AG04449 (cell line): ENCODE results near the gene PRKCSH.
"Not testable (repeated sequence)": the region's sequence is repeated elsewhere in the genome, so short reads cannot be mapped to it uniquely, and the experiment has no call there.

Experiments
- CTCF ChIA-PET: fragments of 350-600 bp; formaldehyde crosslinking; extraction: SDS; loops from one replicate; lab custom pipeline; 2021; ENCODE audit warnings: antibody characterized with exemption; lab: Yijun Ruan, JAX
- POLR2A ChIA-PET: fragments of 400-600, 350-600 bp; formaldehyde crosslinking; extraction: SDS; loops from one replicate; lab custom pipeline; 2020; ENCODE audit warnings: antibody characterized with exemption, inconsistent platforms; lab: Yijun Ruan, JAX
- DNase-seq: peaks from one replicate; pipeline ENCODE4 v3.0.0-alpha.2; 2010; ENCODE audit warnings: low read depth, low spot score
- H3K4me3 ChIP-seq: 2 replicates; pipeline ENCODE4 v1.5.1; 2011; ENCODE audit warnings: low read depth, mild to moderate bottlenecking, control low read depth, low read length
- TF ChIP-seq, protein P1 (sequence below): IDR thresholded peaks from one replicate; pipeline ENCODE4 v1.5.1; 2011; ENCODE audit warnings: mild to moderate bottlenecking, moderate library complexity, low read length, control low read depth, inconsistent platforms; ENCODE audit not compliant: insufficient read depth; ENCODE audit errors: missing control alignments

Gene PRKCSH

DNA sequence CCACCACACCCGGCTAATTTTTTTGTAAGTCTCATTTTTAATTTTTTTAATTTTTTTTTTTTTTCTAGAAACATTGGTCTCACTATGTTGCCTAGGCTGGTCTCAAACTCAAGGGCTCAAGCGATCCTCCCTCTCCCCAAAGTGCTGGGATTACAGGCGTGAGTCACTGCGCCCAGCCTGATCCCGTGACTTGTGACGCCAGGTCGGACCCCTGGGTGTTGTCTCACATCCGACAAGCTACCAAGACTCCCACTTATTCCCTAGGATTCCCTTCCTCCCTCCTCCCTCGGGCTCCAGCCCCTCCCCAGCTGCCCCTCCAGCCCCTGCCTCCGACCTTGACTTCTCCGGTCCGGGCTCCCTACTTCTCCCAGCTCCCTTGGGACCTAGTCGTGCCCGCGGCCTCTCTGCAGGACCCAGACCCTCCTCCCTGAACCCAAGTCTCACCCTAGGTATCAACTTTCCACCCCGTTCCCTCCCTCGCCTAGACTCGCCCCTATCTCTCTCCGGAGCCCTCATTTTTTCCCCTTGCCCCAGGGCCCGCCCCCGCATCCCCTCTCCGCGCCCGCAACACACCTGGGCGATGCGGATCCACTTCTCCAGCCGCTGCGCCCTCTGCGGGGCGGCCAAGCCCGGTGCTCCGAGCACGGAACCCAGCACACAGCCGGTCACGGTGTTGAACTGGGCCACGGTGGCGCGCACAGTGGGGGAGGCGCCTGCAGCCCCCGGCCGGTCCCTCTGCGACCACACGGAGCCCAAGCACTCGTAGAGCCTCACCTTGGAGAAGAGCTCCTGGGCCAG lies 29.4 kb upstream of the PRKCSH start:
- ChIA-PET POLR2A (no interaction called here), CTCF (interaction anchor here (0.7 to 5.3 kb wide), 11 partner anchors 14 to 131 kb away, joined by 3 to 42 read pairs (median 3); partner anchors contain the start of genes SWSAP1 and TSPAN16)
- TF ChIP-seq, protein P1, sequence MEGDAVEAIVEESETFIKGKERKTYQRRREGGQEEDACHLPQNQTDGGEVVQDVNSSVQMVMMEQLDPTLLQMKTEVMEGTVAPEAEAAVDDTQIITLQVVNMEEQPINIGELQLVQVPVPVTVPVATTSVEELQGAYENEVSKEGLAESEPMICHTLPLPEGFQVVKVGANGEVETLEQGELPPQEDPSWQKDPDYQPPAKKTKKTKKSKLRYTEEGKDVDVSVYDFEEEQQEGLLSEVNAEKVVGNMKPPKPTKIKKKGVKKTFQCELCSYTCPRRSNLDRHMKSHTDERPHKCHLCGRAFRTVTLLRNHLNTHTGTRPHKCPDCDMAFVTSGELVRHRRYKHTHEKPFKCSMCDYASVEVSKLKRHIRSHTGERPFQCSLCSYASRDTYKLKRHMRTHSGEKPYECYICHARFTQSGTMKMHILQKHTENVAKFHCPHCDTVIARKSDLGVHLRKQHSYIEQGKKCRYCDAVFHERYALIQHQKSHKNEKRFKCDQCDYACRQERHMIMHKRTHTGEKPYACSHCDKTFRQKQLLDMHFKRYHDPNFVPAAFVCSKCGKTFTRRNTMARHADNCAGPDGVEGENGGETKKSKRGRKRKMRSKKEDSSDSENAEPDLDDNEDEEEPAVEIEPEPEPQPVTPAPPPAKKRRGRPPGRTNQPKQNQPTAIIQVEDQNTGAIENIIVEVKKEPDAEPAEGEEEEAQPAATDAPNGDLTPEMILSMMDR: peak; percentile 58
- H3K4me3 ChIP-seq: no peak overlapping the region
- no peak for DNase-seq

DNA sequence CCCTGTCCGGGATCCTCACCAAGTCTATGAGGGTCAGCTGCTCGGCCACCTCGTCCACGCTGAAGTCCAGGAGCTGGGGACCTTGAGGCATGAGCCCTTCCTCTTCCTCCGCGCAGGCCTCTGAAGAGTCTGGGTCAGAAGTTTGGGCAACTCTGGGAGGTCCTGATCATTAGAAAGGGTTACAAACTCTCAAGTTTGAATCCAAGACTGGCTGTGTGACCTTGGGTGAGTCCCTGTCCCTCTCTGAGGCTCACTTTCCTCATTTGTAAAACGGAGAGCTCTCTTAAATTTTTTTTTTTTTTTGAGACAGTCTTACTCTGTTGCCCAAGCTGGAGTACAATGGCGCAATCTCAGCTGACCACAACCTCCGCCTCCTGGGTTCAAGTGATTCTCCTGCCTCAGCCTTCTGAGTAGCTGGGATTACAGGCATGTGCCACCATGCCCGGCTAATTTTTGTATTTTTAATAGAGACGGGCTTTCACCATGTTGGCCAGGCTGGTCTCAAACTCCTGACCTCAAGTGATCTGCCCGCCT lies 28.7 kb upstream of the PRKCSH start:
- not testable (repeated sequence) for DNase-seq, H3K4me3 ChIP-seq
- ChIA-PET POLR2A (interaction anchor here (0.8 kb wide), 1 partner anchor 32 kb away, joined by 3 read pairs; the partner anchor contains the start of gene SWSAP1), CTCF (interaction anchor here (0.9 to 5.3 kb wide), 10 partner anchors 9 to 132 kb away, joined by 3 to 42 read pairs (median 4); partner anchors contain the start of gene TSPAN16)

DNA sequence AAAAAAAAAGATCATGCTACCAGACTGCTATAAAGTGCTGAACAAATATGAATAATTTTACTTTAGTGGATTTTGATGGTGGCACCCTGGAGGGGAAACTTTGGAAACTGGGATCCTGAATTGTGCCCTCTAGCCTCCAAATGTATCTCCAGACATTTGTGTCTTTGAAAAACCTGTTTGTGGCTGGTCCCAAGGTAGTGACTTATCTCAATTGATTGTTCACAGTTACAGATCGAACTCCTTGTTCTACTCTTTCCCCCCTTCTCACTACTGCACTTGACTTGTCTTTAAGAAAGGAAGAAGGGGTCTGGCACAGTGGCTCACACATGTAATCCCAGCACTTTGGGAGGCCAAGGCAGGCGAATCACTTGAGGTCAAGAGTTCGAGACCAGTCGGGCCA lies 26.8 kb upstream of the PRKCSH start:
- H3K4me3 ChIP-seq: no peak overlapping the region
- CTCF ChIA-PET: interaction anchor here (1.3 kb wide), 1 partner anchor 26 kb away, joined by 3 read pairs; the partner anchor contains the start of gene ODAD3
- TF ChIP-seq, protein P1: no peak
- POLR2A ChIA-PET: no interaction called here
- no peak for DNase-seq

DNA sequence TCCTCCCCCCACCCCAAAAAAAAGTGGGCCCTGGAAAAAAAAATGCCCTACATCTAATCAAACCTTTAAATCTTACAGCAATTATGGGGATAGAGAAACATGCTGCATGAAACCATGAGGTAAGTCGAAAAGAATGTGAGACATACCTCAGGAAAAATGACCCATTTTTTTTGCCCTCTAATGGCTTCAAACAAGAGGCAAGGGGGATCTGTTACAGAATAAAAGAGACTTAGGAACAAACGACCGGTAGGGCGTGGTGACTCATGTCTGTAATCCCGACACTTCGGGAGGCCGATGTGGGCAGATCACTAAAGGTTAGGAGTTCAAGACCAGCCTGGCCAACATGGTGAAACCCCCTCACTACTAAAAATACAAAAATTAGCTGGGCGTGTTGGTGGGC lies 24.8 kb upstream of the PRKCSH start:
- ChIA-PET CTCF (interaction anchor here (0.6 to 4.5 kb wide), 3 partner anchors 23 to 120 kb away, joined by 3 to 13 read pairs (median 3); no protein-coding TSS in a partner anchor), POLR2A (no interaction called here)
- no peak for DNase-seq
- TF ChIP-seq, protein P1: no peak
- no peak overlapping the region for H3K4me3 ChIP-seq

DNA sequence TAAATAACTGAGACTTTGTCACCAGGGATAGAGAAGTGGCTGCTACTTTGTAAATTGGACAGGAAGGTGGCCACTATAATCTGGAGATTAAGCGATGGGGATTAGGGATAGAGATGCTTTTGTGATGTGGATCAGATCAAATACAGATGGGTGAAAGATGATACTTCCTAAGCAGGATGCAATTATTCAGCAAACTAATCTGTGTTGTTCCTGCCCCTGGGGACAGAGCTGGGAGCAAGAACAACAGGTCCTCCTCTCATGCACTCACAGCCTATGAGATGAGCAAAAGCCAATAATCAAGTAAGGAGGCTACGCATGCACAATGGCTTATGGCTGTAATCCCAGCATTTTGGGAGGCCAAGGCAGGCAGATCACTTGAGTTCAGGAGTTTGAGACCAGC lies 20.9 kb upstream of the PRKCSH start:
- TF ChIP-seq, protein P1: no peak
- POLR2A ChIA-PET: no interaction called here
- CTCF ChIA-PET: interaction anchor here (1.4 to 4.5 kb wide), 2 partner anchors 28 to 34 kb away, joined by 4 to 13 read pairs; no protein-coding TSS in a partner anchor
- no peak for DNase-seq
- no peak overlapping the region for H3K4me3 ChIP-seq

DNA sequence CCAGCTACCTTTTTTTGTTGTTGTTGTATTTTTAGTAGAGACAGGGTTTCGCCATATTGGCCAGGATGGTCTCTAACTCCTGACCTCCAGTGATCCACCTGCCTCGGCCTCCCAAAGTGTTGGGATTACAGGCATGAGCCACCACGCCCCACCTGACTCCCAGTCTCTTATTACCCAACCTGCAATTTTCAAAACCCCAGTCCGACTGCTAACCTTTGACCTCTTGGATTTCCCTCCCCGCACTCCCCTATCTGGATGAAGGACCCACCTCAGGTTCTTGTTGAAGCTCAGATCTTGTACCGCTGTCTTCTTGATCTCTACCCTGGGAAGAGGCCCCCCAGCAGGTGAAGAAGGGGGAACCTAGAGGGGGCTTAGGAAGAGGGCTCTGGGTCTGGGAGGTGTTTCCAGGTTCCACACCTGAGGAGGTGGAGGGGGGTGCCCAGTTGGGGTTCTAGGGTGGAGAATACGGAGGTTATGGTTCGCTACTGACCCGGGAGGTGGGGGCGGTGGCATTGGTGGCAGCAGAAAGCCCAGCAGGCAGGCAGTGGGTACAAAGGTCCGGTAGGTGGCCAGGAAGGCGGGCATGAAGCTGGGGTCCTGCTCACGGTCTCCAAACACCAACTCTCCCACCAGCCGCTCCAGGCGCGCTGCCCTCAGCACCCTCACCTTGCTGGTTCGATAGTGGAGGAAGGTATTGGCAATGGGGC lies 18.9 kb upstream of the PRKCSH start:
- ChIA-PET POLR2A (no interaction called here), CTCF (interaction anchor here (0.8 to 1.6 kb wide), 4 partner anchors 9 to 33 kb away, joined by 3 to 6 read pairs (median 5); partner anchors contain the start of genes EPOR and PRKCSH)
- TF ChIP-seq, protein P1: no peak
- no peak for DNase-seq
- no peak overlapping the region for H3K4me3 ChIP-seq
